ENCODE measurements around the gene TGFB1.

TGFB1 gene

DNA sequence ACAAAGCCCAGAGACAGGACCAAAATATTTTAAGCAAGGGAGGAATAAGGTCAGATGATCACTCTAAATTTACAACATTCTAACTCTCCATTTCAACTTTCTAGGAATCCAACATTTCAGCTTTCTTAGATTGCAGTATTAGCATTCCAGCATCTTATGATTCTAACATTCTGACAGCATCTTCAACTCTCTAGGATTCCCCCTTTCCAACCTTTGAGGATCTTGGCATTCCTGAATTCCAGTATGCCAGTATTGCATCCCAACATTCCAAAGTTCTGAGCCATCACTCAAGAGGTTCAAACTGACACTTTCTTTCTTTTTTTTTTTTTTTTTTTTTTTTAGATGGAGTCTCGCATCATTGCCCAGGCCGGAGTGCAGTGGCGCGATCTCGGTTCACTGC is 13.8 kb downstream of the TGFB1 start:
- no peak for DNase-seq

DNA sequence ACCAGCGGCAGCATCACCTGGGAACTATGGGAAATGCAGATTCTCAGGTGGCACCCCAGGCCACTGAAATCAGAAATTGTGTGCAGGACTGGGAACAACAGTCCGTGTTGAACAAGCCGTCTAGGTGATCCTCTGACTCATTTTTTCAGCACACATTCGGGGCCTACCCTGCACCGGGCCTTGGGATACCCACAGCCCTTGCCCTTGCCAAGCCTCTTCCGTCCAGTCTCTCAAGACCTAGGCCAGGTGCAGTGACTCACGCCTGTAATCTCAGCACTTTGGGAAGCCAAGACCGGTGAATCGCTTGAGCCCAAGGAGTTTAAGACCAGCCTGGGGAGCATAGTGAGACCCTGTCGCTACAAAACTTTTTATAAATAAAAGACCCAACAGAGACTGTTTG is 18.3 kb downstream of the TGFB1 start:
- no peak for DNase-seq

DNA sequence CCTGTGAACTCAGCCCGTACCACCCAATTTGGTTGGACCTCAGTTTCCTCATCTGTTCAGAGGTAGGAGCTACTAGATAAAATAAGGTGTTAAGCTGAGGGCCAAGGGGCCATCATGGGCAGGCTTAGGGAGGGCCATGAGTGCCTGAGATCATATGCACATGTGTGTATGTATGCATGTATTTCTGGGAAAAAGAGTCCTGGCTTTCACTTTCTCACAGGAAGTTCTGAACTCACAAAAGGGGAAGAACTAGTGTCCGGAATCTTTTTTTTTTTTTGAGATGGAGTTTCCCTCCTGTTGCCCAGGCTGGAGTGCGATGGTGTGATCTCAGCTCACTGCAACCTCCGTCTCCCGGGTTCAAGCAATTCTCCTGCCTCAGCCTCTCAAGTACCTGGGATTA is 18.9 kb downstream of the TGFB1 start:
- DNase-seq = no peak

DNA sequence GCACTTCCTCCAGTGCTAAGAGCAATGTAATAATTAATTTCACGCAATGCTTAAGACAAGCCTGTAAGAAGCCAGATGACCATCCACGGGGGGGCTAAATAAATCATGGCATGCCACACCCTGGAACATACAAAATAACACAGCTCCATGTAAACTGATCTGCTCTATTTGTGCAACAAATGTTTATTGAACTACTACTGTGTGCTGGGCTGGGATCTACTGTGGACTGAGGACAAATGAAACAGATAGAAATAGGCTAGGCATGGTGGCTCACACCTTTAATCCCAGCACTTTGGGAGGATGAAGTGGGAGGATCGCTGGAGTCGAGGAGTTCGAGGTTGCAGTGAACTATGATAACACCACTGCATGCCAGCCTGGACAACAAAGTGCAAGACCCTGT is 21.3 kb downstream of the TGFB1 start:
- DNase-seq = no peak

DNA sequence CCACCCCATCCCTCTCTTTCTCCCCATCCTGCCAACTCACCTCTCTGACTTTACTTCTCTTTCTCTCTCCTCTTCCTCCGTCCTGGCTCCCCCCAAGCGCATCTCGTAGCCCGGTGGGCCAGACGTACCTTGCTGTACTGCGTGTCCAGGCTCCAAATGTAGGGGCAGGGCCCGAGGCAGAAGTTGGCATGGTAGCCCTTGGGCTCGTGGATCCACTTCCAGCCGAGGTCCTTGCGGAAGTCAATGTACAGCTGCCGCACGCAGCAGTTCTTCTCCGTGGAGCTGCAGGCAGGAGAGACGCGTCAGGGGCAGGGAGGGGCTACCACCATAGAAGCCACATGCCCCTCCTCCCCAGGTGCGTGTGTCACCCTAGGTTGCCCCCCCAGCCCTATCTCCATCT is 21.7 kb downstream of the TGFB1 start:
- DNase-seq = no peak

DNA sequence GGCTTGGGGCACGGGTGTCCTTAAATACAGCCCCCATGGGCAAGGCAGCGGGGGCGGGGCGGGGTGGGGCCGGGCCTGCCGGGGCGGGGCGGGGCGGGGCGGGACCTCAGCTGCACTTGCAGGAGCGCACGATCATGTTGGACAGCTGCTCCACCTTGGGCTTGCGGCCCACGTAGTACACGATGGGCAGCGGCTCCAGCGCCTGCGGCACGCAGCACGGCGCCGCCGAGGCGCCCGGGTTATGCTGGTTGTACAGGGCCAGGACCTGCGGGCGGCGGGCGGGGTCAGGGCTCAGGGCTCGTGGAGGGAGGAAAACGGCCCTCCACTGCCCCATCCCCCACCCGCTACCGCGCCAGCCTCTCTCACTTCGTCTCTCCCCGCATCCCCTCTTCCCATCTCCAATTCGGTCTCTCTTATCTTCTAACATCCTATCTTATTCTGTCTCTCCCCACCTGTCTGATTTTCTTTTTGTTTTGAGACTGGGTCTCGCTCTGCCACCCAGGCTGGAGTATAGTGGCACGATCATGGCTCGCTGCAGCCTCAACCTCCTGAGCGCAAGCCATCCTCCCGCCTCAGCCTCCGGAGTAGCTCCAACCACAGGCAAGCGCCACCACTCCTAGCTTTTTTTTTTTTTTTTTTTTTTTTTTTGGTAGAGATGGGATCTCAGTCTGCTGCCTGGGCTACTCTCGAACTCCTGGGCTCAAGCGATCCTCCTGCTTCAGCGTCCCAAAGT is 22.6 kb downstream of the TGFB1 start:
- DNase-seq = no peak

DNA sequence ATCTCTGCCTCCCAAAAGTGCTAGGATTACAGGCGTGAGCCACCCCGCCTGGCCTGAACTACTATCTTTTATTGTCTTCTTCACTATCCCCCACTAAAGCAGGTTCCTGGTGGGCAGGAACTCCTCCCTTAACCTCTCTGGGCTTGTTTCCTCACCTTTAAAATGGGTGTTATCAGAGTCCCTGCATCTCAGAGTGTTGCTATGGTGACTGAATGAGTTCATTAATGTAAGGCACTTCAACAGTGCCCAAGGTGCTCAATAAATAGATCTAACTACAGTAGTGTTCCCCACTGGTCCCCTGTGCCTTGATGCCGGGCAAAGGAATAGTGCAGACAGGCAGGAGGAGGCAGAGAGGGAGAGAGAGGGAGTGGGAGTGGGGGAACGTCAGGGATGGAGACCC is 23.2 kb downstream of the TGFB1 start:
- no peak for DNase-seq

DNA sequence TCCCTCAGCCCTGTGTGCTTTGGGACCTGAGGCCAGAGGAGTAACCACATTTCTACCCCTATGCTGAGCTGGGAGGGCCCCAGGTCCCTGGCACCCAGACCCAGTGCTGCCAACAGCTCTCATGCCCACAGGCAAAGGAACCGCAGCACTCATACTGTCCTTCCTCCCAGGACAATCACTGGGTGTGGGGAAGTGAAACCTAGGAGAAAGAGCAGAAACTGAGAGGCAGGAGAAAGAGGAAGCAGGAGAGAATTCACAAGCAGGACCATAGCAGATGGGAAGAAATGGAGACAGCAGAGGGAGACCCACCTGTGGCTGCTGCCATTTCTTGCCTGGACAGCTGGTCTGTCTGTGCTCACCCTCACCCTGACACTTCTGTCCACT is 24.9 kb downstream of the TGFB1 start:
- no peak for DNase-seq

DNA sequence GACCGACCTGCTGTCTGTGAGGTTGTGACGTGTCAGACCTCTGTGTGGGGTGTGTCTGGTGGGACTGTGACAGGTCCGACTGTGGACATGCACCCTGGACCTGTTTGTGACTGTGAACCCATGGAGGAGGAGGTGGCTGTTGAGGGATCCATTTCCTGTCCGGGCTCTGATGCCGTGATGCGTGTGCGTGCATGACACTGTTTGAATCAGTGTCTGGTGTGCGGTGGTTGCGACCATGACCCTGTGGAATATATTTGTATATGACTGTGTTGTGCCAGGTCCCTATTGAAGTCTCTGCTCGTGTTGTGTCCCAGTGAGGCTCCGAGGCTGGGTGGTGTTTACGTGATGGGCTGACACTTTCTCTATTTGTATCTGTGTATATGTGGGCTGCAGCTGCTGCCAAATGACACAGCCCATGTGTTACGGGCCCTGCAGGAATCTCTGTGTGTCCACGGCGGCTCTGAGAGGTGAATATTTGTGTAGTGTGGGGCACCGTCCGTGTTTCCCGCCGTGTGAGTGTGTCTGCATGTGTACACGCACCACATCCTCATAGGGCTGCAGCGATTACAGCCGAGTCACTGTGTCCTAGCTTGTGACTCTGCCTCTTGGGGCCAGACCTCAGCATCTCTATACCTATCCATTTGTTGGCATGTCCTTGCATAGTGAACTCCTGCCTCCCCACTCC is 25.4 kb downstream of the TGFB1 start:
- DNase-seq = no peak

DNA sequence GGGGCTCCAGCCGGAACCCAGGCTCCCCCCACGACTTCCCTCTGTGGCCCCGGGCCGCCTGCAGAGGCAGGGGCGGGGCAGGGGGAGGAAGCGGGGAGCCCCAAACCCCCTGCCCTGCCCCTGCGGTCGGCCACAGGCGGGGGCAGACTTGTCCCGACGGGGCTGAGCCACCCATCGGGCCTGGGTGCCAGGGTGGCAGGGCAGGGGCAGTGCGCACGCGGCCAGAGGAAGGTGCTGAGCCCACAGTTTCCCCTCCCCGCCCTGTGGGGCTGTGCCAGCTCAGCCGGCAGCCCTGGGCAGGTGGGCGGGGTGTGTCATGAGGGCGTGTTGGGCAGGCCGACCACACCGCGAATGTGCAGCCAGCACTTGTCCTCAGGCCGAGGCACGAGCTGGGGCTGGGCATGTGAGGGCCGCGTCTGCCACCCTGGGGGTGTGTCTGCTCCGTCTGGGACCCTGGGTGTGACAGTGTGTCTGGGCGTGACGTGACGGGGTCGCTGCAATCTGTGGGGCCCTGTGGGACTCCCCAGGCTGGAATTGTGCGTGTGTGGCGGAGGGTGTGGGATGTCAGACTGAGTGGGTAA is 26.1 kb downstream of the TGFB1 start:
- peak; percentile 81 to 86 for DNase-seq

DNA sequence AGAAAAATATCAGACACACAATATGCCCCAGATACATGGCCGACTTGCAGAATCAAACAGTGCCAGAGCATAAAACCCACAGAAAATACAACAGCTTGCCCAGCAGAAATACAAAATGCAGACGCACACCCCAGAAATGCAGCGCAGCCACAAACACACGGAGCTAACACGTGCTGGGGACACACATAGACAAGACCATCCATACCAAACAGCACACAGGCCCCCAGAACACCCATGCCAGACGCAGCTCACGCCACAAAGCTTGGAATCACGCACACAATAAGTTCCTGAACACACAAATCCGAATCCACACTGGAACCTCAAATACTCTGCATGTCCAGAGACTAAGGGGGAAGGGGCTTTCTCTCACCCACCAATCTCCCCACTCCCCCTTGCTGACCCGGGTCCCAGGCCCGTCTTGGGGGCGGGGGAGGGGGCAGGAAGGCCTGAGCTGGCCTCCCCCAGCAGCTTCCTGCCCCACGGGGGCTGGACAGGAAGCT is 26.6 kb downstream of the TGFB1 start:
- DNase-seq = no peak

DNA sequence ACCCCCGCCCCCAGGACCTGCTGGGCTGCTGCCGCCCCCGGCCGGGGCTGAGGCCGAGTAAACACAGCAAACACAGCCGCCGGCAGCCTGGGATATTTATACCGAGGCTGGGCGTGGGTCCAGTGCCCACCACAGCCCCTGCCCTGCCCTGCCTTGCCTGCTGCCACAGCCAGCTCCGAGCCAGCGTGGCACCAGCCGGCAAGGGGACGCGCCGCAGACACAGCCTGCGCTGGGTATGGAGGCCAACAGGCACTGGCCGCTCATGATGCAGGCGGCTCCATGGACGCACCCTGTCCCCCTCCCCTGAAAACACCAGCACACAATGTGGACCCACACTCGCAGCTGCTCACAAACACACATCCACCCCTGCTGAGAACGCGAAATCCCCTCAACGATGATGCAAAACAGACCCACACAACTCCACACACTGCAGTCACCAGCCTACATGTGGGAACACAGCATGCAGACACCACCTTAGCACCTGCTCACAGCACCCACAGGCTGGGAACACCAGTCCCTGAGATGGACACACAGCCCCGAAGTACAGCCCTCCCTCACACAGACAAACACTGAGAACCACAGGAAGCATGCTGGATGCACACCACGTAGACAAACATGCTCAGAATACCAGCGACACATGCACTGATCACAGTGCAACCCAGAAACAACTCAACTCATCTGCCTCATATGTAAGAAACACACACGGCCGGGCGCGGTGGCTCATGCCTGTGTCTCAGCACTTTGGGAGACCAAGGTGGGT is 27.6 kb downstream of the TGFB1 start:
- no peak for DNase-seq

DNA sequence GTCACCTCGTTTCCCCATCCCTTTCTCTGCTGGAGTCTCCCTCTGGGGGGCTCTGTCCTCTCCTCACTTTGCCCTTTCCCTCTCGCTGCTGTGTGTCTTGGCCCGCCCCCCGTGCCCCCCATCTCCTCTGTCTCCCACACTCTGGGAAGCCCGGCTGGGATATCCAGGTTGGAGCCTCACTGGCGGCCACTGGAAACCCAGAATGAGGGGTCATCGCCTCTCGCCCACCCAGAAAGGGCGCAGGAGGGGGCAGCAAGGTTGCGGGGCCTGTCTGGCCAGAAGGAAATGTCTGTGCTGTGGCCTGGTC is 28.1 kb downstream of the TGFB1 start:
- no peak for DNase-seq

DNA sequence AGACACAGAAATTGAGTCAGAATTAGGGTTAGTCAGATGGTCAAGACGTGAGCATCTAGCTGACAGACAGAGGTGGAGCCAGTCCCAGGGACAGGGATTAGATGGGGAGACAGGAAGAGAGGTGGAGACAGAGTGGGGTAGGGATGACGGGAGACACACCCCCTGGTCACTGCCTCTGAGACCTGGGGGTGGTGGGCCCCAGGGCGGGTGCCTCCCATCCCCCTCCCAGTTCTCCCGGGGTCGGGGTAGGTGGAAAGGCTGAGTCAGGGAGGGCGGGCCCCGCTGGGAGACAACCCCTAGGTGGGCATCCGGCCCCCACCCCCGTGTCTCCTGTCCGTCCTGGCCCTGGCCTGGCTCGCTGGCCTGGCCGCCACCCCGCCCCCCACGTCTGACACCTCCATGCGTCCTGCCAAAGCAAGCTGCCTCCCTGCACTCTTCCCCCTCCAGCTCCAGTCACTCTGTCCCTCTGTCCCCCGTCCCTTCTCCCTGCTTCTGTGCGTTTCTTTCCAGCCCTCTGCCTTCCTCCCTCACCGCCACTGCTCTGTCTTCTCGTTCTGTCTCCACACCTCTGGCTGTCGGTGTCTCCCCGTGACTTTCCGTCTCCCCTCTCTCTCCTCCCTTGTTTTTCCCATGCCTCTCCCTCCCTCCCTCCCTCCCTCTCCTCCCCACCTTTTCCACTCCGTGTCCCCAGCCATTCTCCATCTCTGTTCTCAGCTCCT is 28.6 kb downstream of the TGFB1 start:
- DNase-seq = no peak

DNA sequence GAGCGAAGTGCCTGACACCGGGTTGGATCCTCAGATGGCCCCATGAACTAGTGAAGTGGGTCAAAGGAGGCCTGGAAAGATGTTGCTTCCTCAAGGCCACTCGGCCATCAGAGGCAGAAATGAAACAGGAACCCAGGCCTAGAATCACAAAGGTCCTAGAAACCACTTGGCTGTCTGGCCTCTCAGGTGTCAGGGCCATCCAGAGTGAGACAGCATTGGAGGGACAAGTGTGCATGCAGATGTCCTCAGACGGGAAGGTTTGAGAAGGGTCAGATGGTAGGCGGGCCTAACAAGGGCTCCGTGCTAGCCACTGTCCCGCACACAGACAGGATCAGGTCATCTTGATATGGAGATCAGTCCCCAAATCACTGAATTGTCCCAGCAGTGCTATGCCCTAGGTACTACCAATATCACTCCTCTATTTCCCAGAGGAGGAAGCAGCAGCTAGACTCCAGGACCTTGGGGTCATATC is 29.5 kb downstream of the TGFB1 start:
- no peak for DNase-seq

DNA sequence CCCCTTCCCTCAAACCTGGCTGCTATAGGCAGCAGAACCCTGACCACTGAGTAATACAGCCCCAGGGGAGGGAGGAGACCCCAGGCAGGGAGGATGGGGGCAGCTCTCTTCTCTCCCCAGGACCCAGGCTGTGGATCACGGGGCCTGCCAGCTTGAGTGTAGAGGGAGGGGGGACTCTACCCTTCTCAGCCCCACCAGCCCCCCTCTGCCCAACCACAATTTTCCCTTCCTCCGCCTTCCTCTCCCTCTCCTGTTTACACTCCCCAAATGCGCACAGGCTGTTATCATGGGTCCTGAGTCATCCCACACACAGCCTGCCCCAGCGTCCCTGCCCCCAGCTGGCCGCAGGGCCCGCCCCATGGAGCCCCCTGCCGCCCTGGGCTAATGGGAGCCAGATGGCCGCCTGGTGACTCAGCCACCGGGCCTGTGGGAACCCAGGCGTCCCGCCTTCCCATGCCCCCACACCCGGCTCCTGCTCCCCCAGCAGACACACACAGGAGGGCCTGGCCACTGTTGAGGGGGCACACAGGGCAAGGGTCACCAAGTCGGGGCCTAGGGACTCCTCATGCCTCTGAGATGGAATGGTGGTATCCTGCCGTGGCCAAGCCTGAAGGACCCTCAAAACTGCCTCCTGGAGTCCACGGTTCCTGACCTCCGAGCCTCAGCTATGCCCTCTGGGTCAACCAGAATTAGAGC is 30.1 kb downstream of the TGFB1 start:
- no peak for DNase-seq

DNA sequence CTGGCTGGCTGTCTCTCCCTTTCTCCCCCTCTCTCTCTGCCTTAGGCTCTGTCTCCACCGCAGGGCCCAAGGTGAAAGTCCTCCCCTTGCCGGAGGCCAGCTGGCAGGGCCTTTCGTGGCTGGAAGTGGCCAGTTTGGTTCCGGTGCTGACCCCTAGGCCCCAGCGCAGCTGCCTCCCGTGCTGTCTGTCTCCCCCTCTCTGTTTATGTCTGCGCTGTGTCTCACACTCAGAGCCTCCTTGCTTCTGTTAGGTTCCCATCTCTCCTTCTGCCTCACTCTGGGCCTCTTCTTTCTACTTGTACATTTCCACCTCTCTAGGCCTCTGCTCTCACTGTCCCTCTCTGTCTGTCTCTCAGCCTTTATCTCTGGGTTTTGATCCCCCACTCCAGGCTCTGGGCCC is 30.7 kb downstream of the TGFB1 start:
- DNase-seq = no peak

DNA sequence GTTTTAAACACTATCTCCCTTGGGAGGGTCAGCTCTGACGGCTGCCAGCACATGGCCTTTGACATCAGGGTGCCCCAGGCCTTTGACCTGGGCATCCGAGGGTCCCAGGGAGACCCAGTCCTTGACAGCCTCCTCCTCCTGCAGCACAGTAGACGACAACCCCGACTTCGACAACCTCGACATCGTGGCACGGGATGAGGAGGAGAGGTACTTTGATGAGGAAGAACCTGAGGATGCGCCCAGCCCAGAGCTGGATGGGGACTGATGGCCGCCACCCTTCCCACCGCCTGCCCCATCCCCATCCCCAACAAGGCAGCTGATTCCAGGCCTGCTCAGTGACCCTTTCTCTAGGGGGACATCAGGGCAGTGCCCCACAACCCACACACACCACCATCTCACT is 31.3 kb downstream of the TGFB1 start:
- no peak for DNase-seq

DNA sequence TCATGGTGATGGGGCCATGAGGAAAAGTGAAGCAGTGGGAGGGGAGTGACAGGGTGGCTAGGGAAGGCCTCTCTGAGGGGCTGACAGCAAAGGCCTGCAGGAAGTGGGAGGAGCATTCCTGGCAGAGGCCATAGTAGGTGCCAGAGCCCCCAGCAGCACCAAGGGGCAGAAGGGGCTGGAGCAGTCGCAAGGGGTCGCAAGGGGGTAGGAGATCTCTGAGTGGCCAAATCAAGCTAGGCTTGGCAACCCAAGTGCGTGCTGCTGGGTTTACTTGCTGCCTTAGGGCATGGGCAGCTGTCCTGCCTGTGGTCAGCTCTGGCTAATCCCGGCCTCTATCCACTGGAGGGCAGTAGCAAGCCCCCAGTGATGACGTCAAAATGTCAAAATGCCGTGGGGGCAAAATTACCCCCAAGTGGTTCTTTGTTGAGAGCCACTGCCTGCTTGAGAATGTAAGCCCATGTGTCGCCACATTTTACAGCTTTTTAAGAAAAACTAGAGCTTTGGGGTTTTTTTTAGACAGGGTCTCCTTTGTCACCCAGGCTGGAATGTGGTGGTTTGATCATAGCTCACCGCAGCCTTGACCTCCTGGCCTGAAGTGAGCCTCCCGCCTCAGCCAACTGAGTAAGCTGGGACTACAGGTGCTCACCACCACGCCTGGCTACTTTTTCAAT is 32.0 kb downstream of the TGFB1 start:
- no peak for DNase-seq

DNA sequence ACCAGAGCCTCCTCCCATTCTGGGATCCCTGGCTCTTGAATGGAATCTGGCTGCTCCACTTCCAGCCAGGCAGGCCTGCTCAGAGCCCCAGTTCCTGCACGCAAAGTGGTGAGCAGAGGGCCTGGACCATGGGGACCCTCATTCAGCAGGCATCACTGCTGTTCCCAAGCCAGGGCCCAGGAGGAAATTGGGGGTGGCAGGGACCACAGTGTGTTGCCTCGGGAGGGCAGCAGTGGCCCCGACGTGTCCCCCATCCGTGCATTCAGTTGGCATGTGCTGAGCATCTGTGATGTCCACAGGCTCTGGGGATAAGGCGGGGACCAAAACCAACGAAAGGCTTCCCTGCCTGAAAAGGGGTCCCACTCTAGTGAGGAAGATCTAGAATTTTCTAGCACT is 32.5 kb downstream of the TGFB1 start:
- DNase-seq = no peak

DNA sequence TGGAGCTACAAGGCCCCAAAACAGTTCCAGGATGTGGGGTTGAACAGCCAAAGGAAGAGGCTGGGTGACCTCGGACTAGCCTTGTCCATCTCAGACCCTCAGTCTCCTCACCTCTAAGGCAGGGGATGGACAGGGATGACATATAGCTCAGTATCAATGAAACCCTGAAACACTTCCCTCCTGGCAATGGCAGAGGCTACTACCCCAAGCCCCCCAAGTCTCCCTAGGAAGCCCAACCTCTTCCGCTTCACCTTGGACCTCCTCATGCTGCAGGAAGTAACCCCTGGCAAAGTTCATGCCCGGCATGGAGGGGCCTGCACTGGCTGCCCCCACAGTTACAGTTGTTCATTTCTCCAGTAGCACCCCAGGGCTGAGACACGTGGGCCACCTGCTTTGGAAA is 33.2 kb downstream of the TGFB1 start:
- no peak for DNase-seq

DNA sequence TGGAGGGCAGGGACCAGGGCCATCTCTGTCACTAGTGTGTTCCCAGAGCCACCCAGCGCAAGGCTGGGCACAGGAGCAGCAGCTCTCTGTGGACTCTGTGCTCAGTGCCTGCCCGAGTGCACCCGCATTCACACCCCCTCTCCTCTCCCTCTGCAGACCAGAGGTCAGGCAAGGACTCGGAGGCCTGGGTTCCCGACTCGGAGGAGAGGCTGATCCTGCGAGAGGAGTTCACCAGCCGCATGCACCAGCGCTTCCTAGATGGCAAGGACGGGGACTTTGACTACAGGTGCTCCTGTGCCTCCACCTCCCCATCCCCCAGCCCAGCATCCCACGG is 33.6 kb downstream of the TGFB1 start:
- no peak for DNase-seq
